CD14-positive monocyte (primary cell): Measurements from ENCODE around the gene KRTAP4-6. TPM values are rescaled to one million over a fixed set of nuclear protein-coding genes. Genes with fewer than 3 reads are reported as not detected.
"Not testable (repeated sequence)": the region's sequence is repeated elsewhere in the genome, so short reads cannot be mapped to it uniquely, and the experiment has no call there.

Experiments used
- DNase-seq, 3 donors: peaks; one replicate each; pipeline ENCODE4 v3.0.0-alpha.2; 2011 to 2022
- H2AFZ ChIP-seq: 2 replicates; pipeline ENCODE4 v1.6.0; 2012; ENCODE audit warnings: mild to moderate bottlenecking, low read depth, low read length, inconsistent platforms; ENCODE audit not compliant: insufficient read depth, poor library complexity, severe bottlenecking
- H3K27ac ChIP-seq, 2 donors: 1 replicate in 1 of 2; 2 replicates in 1 of 2; pipeline ENCODE4 v1.5.1; 2012 to 2013; ENCODE audit warnings: low read length in 2 of 2, control low read depth in 1 of 2, inconsistent platforms in 1 of 2, low read depth in 1 of 2, mild to moderate bottlenecking in 1 of 2
- H3K27me3 ChIP-seq, 2 donors: one replicate each; pipeline versions ENCODE4 v1.6.0 to v1.6.1; 2011 to 2013; ENCODE audit warnings: low read length in 2 of 2; ENCODE audit not compliant: control insufficient read depth in 2 of 2, insufficient read depth in 2 of 2
- H3K36me3 ChIP-seq, 2 donors: replicated peaks in 1 of 2; 1 replicate in 1 of 2; 2 replicates in 1 of 2; pipeline versions ENCODE4 v1.5.1 to v1.6.1; 2012 to 2013; ENCODE audit warnings: low read length in 2 of 2, control low read depth in 1 of 2, inconsistent platforms in 1 of 2, mild to moderate bottlenecking in 1 of 2; ENCODE audit not compliant: insufficient read depth in 2 of 2, control insufficient read depth in 1 of 2
- H3K4me1 ChIP-seq, 2 donors: 1 replicate in 1 of 2; 2 replicates in 1 of 2; pipeline versions ENCODE4 v1.5.1 to v1.6.1; 2012 to 2013; ENCODE audit warnings: low read length in 2 of 2, control low read depth in 1 of 2, inconsistent platforms in 1 of 2, mild to moderate bottlenecking in 1 of 2, moderate library complexity in 1 of 2; ENCODE audit not compliant: insufficient read depth in 2 of 2, control insufficient read depth in 1 of 2
- H3K4me2 ChIP-seq: replicated peaks from 2 replicates; pipeline ENCODE3; 2012; ENCODE audit warnings: low read length, moderate library complexity, mild to moderate bottlenecking; ENCODE audit not compliant: poor library complexity, severe bottlenecking; ENCODE audit errors: extremely low read depth
- H3K4me3 ChIP-seq, 3 experiments: fragments of 200-600 bp in 1 of 3; sonication (generic) in 1 of 3; replicated peaks in 1 of 3; 1 replicate in 2 of 3; 2 replicates in 1 of 3; pipeline ENCODE4 v1.5.1; 2011 to 2013; ENCODE audit warnings: low read length in 3 of 3, mild to moderate bottlenecking in 3 of 3, control low read depth in 2 of 3, low read depth in 2 of 3, inconsistent platforms in 1 of 3, moderate library complexity in 1 of 3
- H3K79me2 ChIP-seq: 2 replicates; pipeline ENCODE4 v1.6.0; 2012; ENCODE audit warnings: mild to moderate bottlenecking, control low read depth, inconsistent platforms, low read length, moderate library complexity; ENCODE audit not compliant: insufficient read depth
- H3K9ac ChIP-seq: 2 replicates; pipeline ENCODE4 v1.6.0; 2017; ENCODE audit warnings: low read length, mild to moderate bottlenecking; ENCODE audit not compliant: insufficient read depth, poor library complexity, severe bottlenecking
- H3K9me3 ChIP-seq, 2 donors: replicated peaks in 1 of 2; 1 replicate in 1 of 2; 2 replicates in 1 of 2; pipeline versions ENCODE4 v1.5.1 to v1.6.1; 2012 to 2013; ENCODE audit warnings: low read length in 2 of 2, control low read depth in 1 of 2; ENCODE audit not compliant: control insufficient read depth in 1 of 2, insufficient read depth in 1 of 2
- H4K20me1 ChIP-seq: 2 replicates; pipeline ENCODE4 v1.6.0; 2012; ENCODE audit warnings: mild to moderate bottlenecking, low read length, control low read depth, moderate library complexity; ENCODE audit not compliant: insufficient read depth
- H3K27ac Mint-ChIP-seq, 7 donors: one replicate each; pipeline ENCODE4 v1.8.0; 2020; ENCODE audit warnings: mild to moderate bottlenecking in 7 of 7, mixed read lengths in 7 of 7, moderate library complexity in 6 of 7, inconsistent platforms in 2 of 7
- H3K27me3 Mint-ChIP-seq, 3 donors: one replicate each; pipeline ENCODE4 v1.8.0; 2021 to 2022; ENCODE audit warnings: low read depth in 3 of 3, mild to moderate bottlenecking in 3 of 3, mixed read lengths in 3 of 3, moderate library complexity in 3 of 3, inconsistent platforms in 1 of 3
- H3K36me3 Mint-ChIP-seq, 2 donors: one replicate each; pipeline ENCODE4 v1.8.0; 2020; ENCODE audit warnings: mixed read lengths in 2 of 2, inconsistent platforms in 1 of 2, mild to moderate bottlenecking in 1 of 2
- H3K4me1 Mint-ChIP-seq: one replicate; pipeline ENCODE4 v1.8.0; 2020; ENCODE audit warnings: mild to moderate bottlenecking, mixed read lengths
- H3K4me3 Mint-ChIP-seq, 2 donors: one replicate each; pipeline ENCODE4 v1.8.0; 2020; ENCODE audit warnings: mild to moderate bottlenecking in 2 of 2, mixed read lengths in 2 of 2, moderate library complexity in 1 of 2
- H3K9me3 Mint-ChIP-seq, 7 donors: one replicate each; pipeline ENCODE4 v1.8.0; 2020 to 2022; ENCODE audit warnings: mixed read lengths in 7 of 7, mild to moderate bottlenecking in 6 of 7, moderate library complexity in 6 of 7, inconsistent platforms in 2 of 7
- CTCF ChIP-seq: fragments of 200-600 bp; IDR thresholded peaks from one replicate; pipeline ENCODE4 v1.8.0; 2022; ENCODE audit warnings: antibody characterized with exemption, mild to moderate bottlenecking
- WGBS: methylation state at CpG from one replicate; pipeline ENCODE4 v1.1.5; 2013; ENCODE audit warnings: missing lambda C conversion rate; ENCODE audit not compliant: insufficient coverage; 5-methylcytosine and 5-hydroxymethylcytosine counted together
- intact Hi-C, 2 donors: fragments of 100-400 bp; cut with micrococcal nuclease; formaldehyde crosslinking; loops; one replicate each; pipeline versions ENCODE4 v1.15.0 to v1.15.1; 2023
- polyA plus RNA-seq, 3 donors: library from polyadenylated mRNA; depleted of rRNA in 1 of 3; unstranded in 2 of 3; stranded (reverse) in 1 of 3; fragments of 300-500 nt in 2 of 3; fragments of >200 nt in 1 of 3; fragmentation: Illumina TruSeq in 2 of 3; gene quantifications; 1 replicate in 2 of 3; 2 replicates in 1 of 3; pipeline ENCODE4 v1.2.3, GENCODE V29; 2012 to 2021

KRTAP4-6 gene
- polyA plus RNA-seq, 3 donors: not detected

GRCh38 chr17:41107941-41108450 lies 32.3 kb downstream of the KRTAP4-6 start:
- Histone ChIP-seq H3K9me3 (no peaks in the 10 kb centered on the region), H3K79me2 (no peaks in the 10 kb centered on the region), H3K4me2 (no peak overlapping the region), H3K9ac (no peak overlapping the region), H3K4me1 (peaks cover 5 to 15% of the 10 kb centered on the region in 2 donors), H3K27ac (no peak overlapping the region), H4K20me1 (no peaks in the 10 kb centered on the region), H3K36me3 (no peaks in the 10 kb centered on the region), H3K27me3 (no peaks in the 10 kb centered on the region), H2AFZ (no peak overlapping the region), H3K4me3 (no peak overlapping the region)
- TF ChIP-seq CTCF: no peak
- Mint-ChIP-seq H3K27me3 (peaks cover 0 to 3% (median 1%) of the 10 kb centered on the region in 3 donors), H3K9me3 (peaks cover 2 to 15% (median 7%) of the 10 kb centered on the region in 7 donors), H3K27ac (no peak overlapping the region), H3K4me1 (peaks cover 8% of the 10 kb centered on the region), H3K4me3 (no peak overlapping the region), H3K36me3 (no peaks in the 10 kb centered on the region)
- no peak for DNase-seq
- whole genome bisulfite sequencing: no CpG with 5 or more reads among the region's 1 CpG
- intact Hi-C loops: no loop called here

GRCh38 chr17:41105347-41105746 lies 35.0 kb downstream of the KRTAP4-6 start, which contains the start of gene KRTAP4-9:
Gene KRTAP4-9 (plus strand): TSS chr17:41105389. CDS start chr17:41105389, 0 bp downstream.
- peaks cover 5 to 15% of the 10 kb centered on the region in 2 donors for H3K4me1 ChIP-seq
- intact Hi-C loops, DNase-seq, H3K27me3 Mint-ChIP-seq, H3K36me3 Mint-ChIP-seq, H3K4me2 ChIP-seq, H3K79me2 ChIP-seq, H4K20me1 ChIP-seq, H3K27ac ChIP-seq, H3K4me1 Mint-ChIP-seq, H3K9me3 Mint-ChIP-seq, H2AFZ ChIP-seq, H3K4me3 Mint-ChIP-seq, H3K27ac Mint-ChIP-seq, H3K36me3 ChIP-seq, H3K9ac ChIP-seq, H3K27me3 ChIP-seq, H3K9me3 ChIP-seq, H3K4me3 ChIP-seq: not testable (repeated sequence)
- WGBS: 98% methylated on average over 9 of the region's 10 CpGs

GRCh38 chr17:41104386-41105038 lies 35.8 kb downstream of the KRTAP4-6 start:
- H3K27ac Mint-ChIP-seq, H3K9me3 ChIP-seq, H3K9ac ChIP-seq, DNase-seq, H3K79me2 ChIP-seq, H3K36me3 ChIP-seq, H3K36me3 Mint-ChIP-seq, intact Hi-C loops, H4K20me1 ChIP-seq, H3K4me2 ChIP-seq, H2AFZ ChIP-seq, H3K27me3 ChIP-seq, H3K4me3 Mint-ChIP-seq, H3K9me3 Mint-ChIP-seq, H3K4me3 ChIP-seq, H3K27ac ChIP-seq, H3K27me3 Mint-ChIP-seq: not testable (repeated sequence)
- no CpG with 5 or more reads among the region's 2 CpGs for WGBS
- peaks cover 5 to 15% of the 10 kb centered on the region in 2 donors for H3K4me1 ChIP-seq
- H3K4me1 Mint-ChIP-seq: peaks cover 13% of the 10 kb centered on the region
